ENCODE data around the gene IFI30.

IFI30 gene

GRCh38 chr19:18173572-18174288 is at the start of gene IFI30:
Gene IFI30 (plus strand): TSS chr19:18173813. CDS start chr19:18173842, 29 bp downstream.
- DNase-seq (ENCODE audit: low read depth) = peak; percentile 49

- DNase-seq (ENCODE audit: low read depth) = no peak
Observed at GRCh38 chr19:18123819-18124218, 49.8 kb upstream of the IFI30 start.

- DNase-seq (ENCODE audit: low read depth) = no peak
Observed at GRCh38 chr19:18126097-18126496, 47.5 kb upstream of the IFI30 start.

GRCh38 chr19:18128044-18128443 is 45.6 kb upstream of the IFI30 start:
- DNase-seq (ENCODE audit: low read depth) = no peak

GRCh38 chr19:18128805-18129204 is 44.8 kb upstream of the IFI30 start:
- no peak for DNase-seq (ENCODE audit: low read depth)

GRCh38 chr19:18130523-18131242 is 42.9 kb upstream of the IFI30 start:
- no peak for DNase-seq (ENCODE audit: low read depth)

GRCh38 chr19:18131841-18132596 is 41.6 kb upstream of the IFI30 start:
- DNase-seq (ENCODE audit: low read depth) = no peak

- no peak for DNase-seq (ENCODE audit: low read depth)
Observed at GRCh38 chr19:18135712-18136584, 37.7 kb upstream of the IFI30 start.

- no peak for DNase-seq (ENCODE audit: low read depth)
Observed at GRCh38 chr19:18137242-18137641, 36.4 kb upstream of the IFI30 start.

GRCh38 chr19:18137657-18138339 is 35.8 kb upstream of the IFI30 start:
- no peak for DNase-seq (ENCODE audit: low read depth)

GRCh38 chr19:18140473-18140872 is 33.1 kb upstream of the IFI30 start:
- DNase-seq (ENCODE audit: low read depth) = no peak

GRCh38 chr19:18141031-18141430 is 32.6 kb upstream of the IFI30 start:
- DNase-seq (ENCODE audit: low read depth) = no peak

GRCh38 chr19:18143902-18144301 is 29.7 kb upstream of the IFI30 start:
- DNase-seq (ENCODE audit: low read depth) = no peak

- no peak for DNase-seq (ENCODE audit: low read depth)
Observed at GRCh38 chr19:18144361-18144760, 29.3 kb upstream of the IFI30 start.

GRCh38 chr19:18144906-18145305 is 28.7 kb upstream of the IFI30 start:
- DNase-seq (ENCODE audit: low read depth) = no peak

GRCh38 chr19:18145391-18145999 is 28.1 kb upstream of the IFI30 start:
- DNase-seq (ENCODE audit: low read depth) = no peak

- DNase-seq (ENCODE audit: low read depth) = no peak
Observed at GRCh38 chr19:18147396-18147795, 26.2 kb upstream of the IFI30 start.

- DNase-seq (ENCODE audit: low read depth) = no peak
Observed at GRCh38 chr19:18149596-18149975, 24.0 kb upstream of the IFI30 start.

GRCh38 chr19:18150776-18151624 is 22.6 kb upstream of the IFI30 start:
- DNase-seq (ENCODE audit: low read depth) = no peak

- peak; percentile 96 for DNase-seq (ENCODE audit: low read depth)
Observed at GRCh38 chr19:18152442-18152816, 21.2 kb upstream of the IFI30 start.

Measured in activated T-cell treated with anti-CD3 and anti-CD28 coated beads for 1 hour (primary cell).